Thyroid gland (tissue), 4 donors: ENCODE measurements around the gene RHBDF2.

Source experiments
- POLR2A ChIP-seq, 2 donors: fragments of 450-650 bp; IDR thresholded peaks; one replicate each; pipeline ENCODE4 v1.6.1; 2017; ENCODE audit warnings: antibody characterized with exemption in 2 of 2, mild to moderate bottlenecking in 2 of 2, moderate library complexity in 1 of 2
- TF ChIP-seq, protein P1 (sequence below), 6 experiments: fragments of 200-600 bp in 3 of 6; fragments of 450-650 bp in 3 of 6; sonication (generic) in 3 of 6; IDR thresholded peaks; one replicate each; pipeline ENCODE4 v1.5.1; 2016 to 2019; ENCODE audit warnings: antibody characterized with exemption in 6 of 6, mild to moderate bottlenecking in 2 of 6, inconsistent platforms in 1 of 6, moderate library complexity in 1 of 6

DNA sequence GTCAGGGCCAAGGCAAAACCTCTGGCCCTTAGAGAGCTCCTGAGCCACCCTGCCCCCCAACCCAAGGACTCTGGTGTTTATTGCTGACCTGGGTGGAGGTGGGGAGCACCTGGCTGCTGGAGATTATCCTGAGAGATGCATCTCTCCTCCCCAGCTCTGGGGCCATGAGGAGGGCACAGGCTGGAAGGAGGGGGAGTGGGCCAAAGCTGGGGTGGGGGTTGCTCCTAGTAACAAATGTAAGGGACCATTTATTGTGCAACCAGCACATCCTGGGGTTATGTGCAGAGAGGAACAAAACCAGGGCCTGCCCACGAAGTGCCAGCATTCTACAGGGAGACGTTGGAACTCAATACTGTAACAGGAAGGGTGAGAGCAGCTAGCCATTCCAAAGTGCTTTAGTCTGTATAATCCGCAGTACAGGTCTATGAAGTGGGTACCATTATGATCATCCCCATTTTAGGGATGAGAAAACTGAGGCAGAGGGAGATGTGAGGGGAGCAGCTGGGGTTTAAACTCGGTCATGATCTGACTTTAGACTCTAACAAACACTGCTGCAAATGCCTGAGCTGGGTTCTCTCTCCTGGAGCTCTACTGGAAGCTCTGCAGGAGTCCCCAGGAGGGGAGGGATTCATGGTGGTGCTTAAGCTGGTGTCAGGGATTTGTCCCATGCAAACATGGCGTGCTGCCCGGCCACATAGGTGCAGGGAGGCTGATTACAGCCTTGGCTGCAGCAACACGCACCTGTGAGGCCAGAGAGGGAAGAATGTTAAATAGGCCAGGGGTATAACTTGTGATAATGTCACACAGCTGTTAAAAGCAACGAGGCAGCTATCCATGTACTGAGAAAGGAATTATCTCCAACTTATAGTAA lies 1.4 kb upstream of the RHBDF2 start:
- TF ChIP-seq, protein P1, sequence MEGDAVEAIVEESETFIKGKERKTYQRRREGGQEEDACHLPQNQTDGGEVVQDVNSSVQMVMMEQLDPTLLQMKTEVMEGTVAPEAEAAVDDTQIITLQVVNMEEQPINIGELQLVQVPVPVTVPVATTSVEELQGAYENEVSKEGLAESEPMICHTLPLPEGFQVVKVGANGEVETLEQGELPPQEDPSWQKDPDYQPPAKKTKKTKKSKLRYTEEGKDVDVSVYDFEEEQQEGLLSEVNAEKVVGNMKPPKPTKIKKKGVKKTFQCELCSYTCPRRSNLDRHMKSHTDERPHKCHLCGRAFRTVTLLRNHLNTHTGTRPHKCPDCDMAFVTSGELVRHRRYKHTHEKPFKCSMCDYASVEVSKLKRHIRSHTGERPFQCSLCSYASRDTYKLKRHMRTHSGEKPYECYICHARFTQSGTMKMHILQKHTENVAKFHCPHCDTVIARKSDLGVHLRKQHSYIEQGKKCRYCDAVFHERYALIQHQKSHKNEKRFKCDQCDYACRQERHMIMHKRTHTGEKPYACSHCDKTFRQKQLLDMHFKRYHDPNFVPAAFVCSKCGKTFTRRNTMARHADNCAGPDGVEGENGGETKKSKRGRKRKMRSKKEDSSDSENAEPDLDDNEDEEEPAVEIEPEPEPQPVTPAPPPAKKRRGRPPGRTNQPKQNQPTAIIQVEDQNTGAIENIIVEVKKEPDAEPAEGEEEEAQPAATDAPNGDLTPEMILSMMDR (IDR thresholded peaks at IDR 0.05) = no peak
- TF ChIP-seq POLR2A (IDR thresholded peaks at IDR 0.05) = no peak
